Activated CD8-positive, alpha-beta T cell treated with anti-CD3 and anti-CD28 coated beads for 36 hours (primary cell): ENCODE data around the gene MFN2. TPM values are rescaled to one million over a fixed set of nuclear protein-coding genes. Genes with fewer than 3 reads are reported as not detected.
A peak's percentile ranks its signal among the peaks of the same experiment; 100 is the strongest.
"Not testable (repeated sequence)": the region's sequence is repeated elsewhere in the genome, so short reads cannot be mapped to it uniquely, and the experiment has no call there.

ENCODE experiments used
- ATAC-seq: fragments of 200-7000 bp; cut with Tn5 transposase; one replicate; pipeline ENCODE4 v1.10.0; 2021; ENCODE audit warnings: mild to moderate bottlenecking, moderate library complexity
- CTCF ChIA-PET: fragments of 350-600 bp; sonication (Branson Sonifier 250); formaldehyde crosslinking; loops from one replicate; lab custom pipeline; 2021; ENCODE audit warnings: antibody characterized with exemption; lab: Charles Lee
- POLR2A ChIA-PET: fragments of 350-600 bp; sonication (Branson Sonifier 250); formaldehyde crosslinking; loops from one replicate; lab custom pipeline; 2021; ENCODE audit warnings: antibody characterized with exemption; lab: Charles Lee
- DNase-seq: peaks from one replicate; pipeline ENCODE4 v3.0.0-alpha.2; 2020
- H3K27ac Mint-ChIP-seq: one replicate; pipeline ENCODE4 v1.8.0; 2021; ENCODE audit warnings: mild to moderate bottlenecking, mixed read lengths
- H3K27me3 Mint-ChIP-seq: one replicate; pipeline ENCODE4 v1.8.0; 2021; ENCODE audit warnings: mixed read lengths
- H3K36me3 Mint-ChIP-seq: one replicate; pipeline ENCODE4 v1.8.0; 2021; ENCODE audit warnings: low read depth, mixed read lengths
- H3K4me1 Mint-ChIP-seq: one replicate; pipeline ENCODE4 v1.8.0; 2021; ENCODE audit warnings: low read depth, mixed read lengths
- H3K4me3 Mint-ChIP-seq: one replicate; pipeline ENCODE4 v1.8.0; 2021; ENCODE audit warnings: mild to moderate bottlenecking, moderate library complexity, mixed read lengths
- H3K9me3 Mint-ChIP-seq: one replicate; pipeline ENCODE4 v1.8.0; 2021; ENCODE audit warnings: mixed read lengths
- CTCF ChIP-seq: fragments of 200-600 bp; IDR thresholded peaks from one replicate; pipeline ENCODE4 v1.8.0; 2022; ENCODE audit warnings: antibody characterized with exemption, mild to moderate bottlenecking
- intact Hi-C: fragments of 100-400 bp; cut with micrococcal nuclease; formaldehyde crosslinking; loops from one replicate; pipeline ENCODE4 v1.10.0; 2022
- total RNA-seq, 2 experiments: library from RNA; stranded (reverse); gene quantifications; one replicate each; pipeline ENCODE4 v1.2.3, GENCODE V29; 2021

Gene MFN2
- total RNA-seq, 2 experiments from 2014 or later = 51.0 to 51.1 TPM

- peaks cover 19% of the 10 kb centered on the region for H3K36me3 Mint-ChIP-seq
- no peak overlapping the region for H3K4me3 Mint-ChIP-seq
- peak; percentile 96 for ATAC-seq
- no peaks in the 10 kb centered on the region for H3K27me3 Mint-ChIP-seq
- TF ChIP-seq CTCF = peak; percentile 69
- intact Hi-C loops = no loop called here
- no peak overlapping the region for H3K27ac Mint-ChIP-seq
- no peaks in the 10 kb centered on the region for H3K9me3 Mint-ChIP-seq
- H3K4me1 Mint-ChIP-seq = no peaks in the 10 kb centered on the region
- DNase-seq = peak; percentile 67
- POLR2A ChIA-PET = interaction anchor here (1.0 to 3.3 kb wide), 3 partner anchors 15 to 123 kb away, joined by 3 to 38 read pairs (median 5); partner anchors contain the start of gene MFN2
- CTCF ChIA-PET = interaction anchor here (0.6 to 2.6 kb wide), 17 partner anchors 8 to 194 kb away, joined by 3 to 9 read pairs (median 4); partner anchors contain the start of gene MIIP
Observed at GRCh38 chr1:12031039-12031980, 51.1 kb downstream of the MFN2 start.

- no peak for TF ChIP-seq CTCF
- intact Hi-C loops = no loop called here
- H3K4me3 Mint-ChIP-seq = no peak overlapping the region
- peaks cover 12% of the 10 kb centered on the region for H3K36me3 Mint-ChIP-seq
- ATAC-seq (no peak), DNase-seq (no peak)
- H3K27me3 Mint-ChIP-seq = no peaks in the 10 kb centered on the region
- no peak overlapping the region for H3K27ac Mint-ChIP-seq
- H3K4me1 Mint-ChIP-seq = no peaks in the 10 kb centered on the region
- no peaks in the 10 kb centered on the region for H3K9me3 Mint-ChIP-seq
- POLR2A ChIA-PET = interaction anchor here (1.2 to 3.3 kb wide), 3 partner anchors 14 to 123 kb away, joined by 3 to 38 read pairs (median 5); partner anchors contain the start of gene MFN2
- CTCF ChIA-PET = interaction anchor here (0.6 to 2.6 kb wide), 6 partner anchors 13 to 140 kb away, joined by 3 to 7 read pairs (median 4); partner anchors contain the start of gene MIIP
Observed at GRCh38 chr1:12032161-12032621, 51.9 kb downstream of the MFN2 start.

GRCh38 chr1:12033441-12033840 is 53.2 kb downstream of the MFN2 start:
- CTCF ChIA-PET, ATAC-seq, DNase-seq, intact Hi-C loops, H3K9me3 Mint-ChIP-seq, H3K4me1 Mint-ChIP-seq, H3K27ac Mint-ChIP-seq, H3K4me3 Mint-ChIP-seq, H3K36me3 Mint-ChIP-seq, H3K27me3 Mint-ChIP-seq: not testable (repeated sequence)
- POLR2A ChIA-PET = interaction anchor here (2.4 kb wide), 1 partner anchor 125 kb away, joined by 8 read pairs; no protein-coding TSS in a partner anchor

GRCh38 chr1:12034381-12034801 is 54.1 kb downstream of the MFN2 start:
- ChIA-PET POLR2A (interaction anchor here (2.4 kb wide), 1 partner anchor 126 kb away, joined by 8 read pairs; no protein-coding TSS in a partner anchor), CTCF (interaction anchor here (1.0 kb wide), 1 partner anchor 11 kb away, joined by 3 read pairs; no protein-coding TSS in a partner anchor)
- TF ChIP-seq CTCF = no peak
- Mint-ChIP-seq H3K27ac (no peak overlapping the region), H3K36me3 (peaks cover 2% of the 10 kb centered on the region), H3K9me3 (no peaks in the 10 kb centered on the region), H3K27me3 (no peaks in the 10 kb centered on the region), H3K4me3 (no peak overlapping the region), H3K4me1 (peaks cover 3% of the 10 kb centered on the region)
- no peak for ATAC-seq
- no peak for DNase-seq
- intact Hi-C loops = no loop called here

GRCh38 chr1:12035312-12035711 is 55.1 kb downstream of the MFN2 start:
- no peak overlapping the region for H3K27ac Mint-ChIP-seq
- intact Hi-C loops = no loop called here
- no peak for ATAC-seq

More at GRCh38 chr1:12035312-12035711, 55.1 kb downstream of the MFN2 start:
- Mint-ChIP-seq H3K9me3 (no peaks in the 10 kb centered on the region), H3K4me3 (no peak overlapping the region), H3K4me1 (peaks cover 3% of the 10 kb centered on the region), H3K27me3 (no peaks in the 10 kb centered on the region), H3K36me3 (peaks cover 2% of the 10 kb centered on the region)
- POLR2A ChIA-PET = interaction anchor here (1.0 to 2.4 kb wide), 2 partner anchors 11 to 127 kb away, joined by 3 to 8 read pairs; no protein-coding TSS in a partner anchor
- CTCF ChIA-PET = interaction anchor here (1.0 kb wide), 1 partner anchor 10 kb away, joined by 3 read pairs; no protein-coding TSS in a partner anchor
- TF ChIP-seq CTCF = no peak
- no peak for DNase-seq
